Suppressor macrophage (primary cell): ENCODE measurements around the gene CD6.
"Not testable (repeated sequence)": the region's sequence is repeated elsewhere in the genome, so short reads cannot be mapped to it uniquely, and the experiment has no call there.

Experiments used
- DNase-seq, 4 experiments: peaks; one replicate each; pipeline ENCODE4 v3.0.0-alpha.2; 2020 to 2022

Gene CD6

GRCh38 chr11:61056981-61057380, 85.5 kb downstream of the CD6 start:
- no peak for DNase-seq

- DNase-seq = no peak
These were observed 86.1 kb downstream of the CD6 start for GRCh38 chr11:61057615-61058014.

- DNase-seq = no peak
These were observed 87.2 kb downstream of the CD6 start for GRCh38 chr11:61058583-61059259.

GRCh38 chr11:61059260-61059752, 87.8 kb downstream of the CD6 start:
- no peak for DNase-seq

- DNase-seq = peak; percentile 49 to 76 (median 70)
These were observed 89.8 kb downstream of the CD6 start for GRCh38 chr11:61061081-61061826.

- no peak for DNase-seq
These were observed 90.9 kb downstream of the CD6 start for GRCh38 chr11:61062181-61062930.

- DNase-seq = not testable (repeated sequence)
These were observed 93.8 kb downstream of the CD6 start for GRCh38 chr11:61065236-61065635.

- no peak for DNase-seq
These were observed 94.6 kb downstream of the CD6 start for GRCh38 chr11:61065955-61066638.

- no peak for DNase-seq
These were observed 95.2 kb downstream of the CD6 start for GRCh38 chr11:61066645-61067044.

- no peak for DNase-seq
These were observed 96.4 kb downstream of the CD6 start for GRCh38 chr11:61067782-61068446.

- DNase-seq = no peak
These were observed 97.1 kb downstream of the CD6 start for GRCh38 chr11:61068581-61068980.

- no peak for DNase-seq
These were observed 97.9 kb downstream of the CD6 start for GRCh38 chr11:61069427-61069826.
